Coronary artery (tissue), 2 donors: ENCODE results near the gene ZNF791.

Experiments used
- DNase-seq: peaks from one replicate; pipeline ENCODE4 v3.0.0-alpha.2; 2017; ENCODE audit warnings: low spot score
- H3K27ac ChIP-seq, 2 donors: fragments of 200-600 bp; sonication (generic); one replicate each; pipeline ENCODE4 v1.5.1; 2016 to 2019
- H3K4me3 ChIP-seq: fragments of 200-600 bp; sonication (generic); 2 replicates; pipeline ENCODE4 v1.5.1; 2016; ENCODE audit warnings: mild to moderate bottlenecking, moderate library complexity
- TF ChIP-seq, protein P1 (sequence below): fragments of 200-600 bp; sonication (generic); IDR thresholded peaks from one replicate; pipeline ENCODE4 v1.5.1; 2019; ENCODE audit warnings: antibody characterized with exemption

ZNF791 gene

DNA sequence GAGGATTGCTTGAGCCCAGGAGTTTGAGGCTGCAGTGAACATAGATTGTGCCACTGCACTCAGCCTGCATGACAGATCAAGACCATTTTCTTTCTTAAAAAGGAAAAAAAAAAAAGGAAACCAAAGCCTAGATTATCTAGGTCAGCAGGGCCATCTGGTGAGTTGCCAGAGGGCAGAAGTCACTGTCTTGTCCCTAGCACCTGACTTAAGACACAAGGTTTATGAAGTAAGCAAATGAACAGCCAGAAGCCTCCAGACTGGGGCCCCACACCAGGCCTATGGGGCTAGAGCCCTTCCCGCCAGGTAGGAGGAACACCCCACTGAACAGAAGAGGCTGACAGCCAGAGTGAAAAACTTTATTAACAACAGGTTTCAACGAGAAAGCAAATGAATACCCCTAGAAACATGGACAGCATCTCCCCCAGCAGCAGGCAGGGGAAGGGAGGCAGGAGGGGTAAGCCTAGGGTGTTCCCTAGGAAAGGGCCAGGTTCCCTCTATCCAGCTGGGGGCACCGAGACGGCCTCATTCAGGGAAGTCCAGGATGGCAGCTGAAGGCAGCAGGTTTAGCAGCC lies 57.1 kb downstream of the ZNF791 start:
- TF ChIP-seq, protein P1, sequence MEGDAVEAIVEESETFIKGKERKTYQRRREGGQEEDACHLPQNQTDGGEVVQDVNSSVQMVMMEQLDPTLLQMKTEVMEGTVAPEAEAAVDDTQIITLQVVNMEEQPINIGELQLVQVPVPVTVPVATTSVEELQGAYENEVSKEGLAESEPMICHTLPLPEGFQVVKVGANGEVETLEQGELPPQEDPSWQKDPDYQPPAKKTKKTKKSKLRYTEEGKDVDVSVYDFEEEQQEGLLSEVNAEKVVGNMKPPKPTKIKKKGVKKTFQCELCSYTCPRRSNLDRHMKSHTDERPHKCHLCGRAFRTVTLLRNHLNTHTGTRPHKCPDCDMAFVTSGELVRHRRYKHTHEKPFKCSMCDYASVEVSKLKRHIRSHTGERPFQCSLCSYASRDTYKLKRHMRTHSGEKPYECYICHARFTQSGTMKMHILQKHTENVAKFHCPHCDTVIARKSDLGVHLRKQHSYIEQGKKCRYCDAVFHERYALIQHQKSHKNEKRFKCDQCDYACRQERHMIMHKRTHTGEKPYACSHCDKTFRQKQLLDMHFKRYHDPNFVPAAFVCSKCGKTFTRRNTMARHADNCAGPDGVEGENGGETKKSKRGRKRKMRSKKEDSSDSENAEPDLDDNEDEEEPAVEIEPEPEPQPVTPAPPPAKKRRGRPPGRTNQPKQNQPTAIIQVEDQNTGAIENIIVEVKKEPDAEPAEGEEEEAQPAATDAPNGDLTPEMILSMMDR = no peak
- H3K4me3 ChIP-seq = peak overlapping the region; percentile 93
- DNase-seq = no peak
- no peak overlapping the region for H3K27ac ChIP-seq

DNA sequence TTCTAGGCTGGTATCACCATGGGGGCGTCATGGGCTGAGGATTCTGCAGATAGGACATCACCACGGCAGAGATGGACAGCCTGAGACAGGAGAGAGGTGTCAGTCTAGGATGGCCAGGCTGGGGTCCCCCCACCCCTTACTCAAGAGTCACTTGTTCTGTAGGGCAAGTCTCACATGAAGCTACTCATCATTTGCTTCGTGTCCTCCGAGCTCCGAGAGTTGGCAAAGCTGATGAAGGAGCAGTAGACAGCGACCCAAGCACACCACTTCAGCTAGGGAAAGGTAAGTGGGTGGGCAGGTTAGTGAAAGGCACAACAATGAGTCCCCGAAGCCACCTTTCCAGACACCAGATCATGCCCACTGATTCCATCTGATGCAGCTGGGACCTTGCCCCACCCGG lies 57.6 kb downstream of the ZNF791 start:
- peak overlapping the region; percentile 92 to 94 for H3K27ac ChIP-seq
- H3K4me3 ChIP-seq = peak overlapping the region; percentile 93
- TF ChIP-seq, protein P1 = no peak
- DNase-seq = no peak

DNA sequence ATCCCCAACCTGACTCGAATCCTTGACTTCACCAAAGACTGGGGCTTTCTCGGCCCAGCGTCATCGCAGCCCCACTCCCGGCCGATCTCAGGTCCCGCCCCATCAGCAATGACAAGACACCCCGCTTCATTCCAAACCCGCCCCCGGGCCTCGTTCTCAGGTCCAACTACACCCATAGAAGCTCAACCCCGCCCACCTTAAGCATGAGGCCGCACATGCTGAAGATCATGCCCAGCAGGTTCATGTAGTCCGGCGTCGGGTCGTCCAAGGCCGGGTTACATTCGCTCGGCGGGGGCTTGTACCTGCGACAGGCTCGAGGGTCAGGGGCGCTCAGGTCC lies 58.2 kb downstream of the ZNF791 start:
- DNase-seq = no peak
- Histone ChIP-seq H3K27ac (peak overlapping the region; percentile 92 to 94), H3K4me3 (peak overlapping the region; percentile 93)
- TF ChIP-seq, protein P1 = no peak

DNA sequence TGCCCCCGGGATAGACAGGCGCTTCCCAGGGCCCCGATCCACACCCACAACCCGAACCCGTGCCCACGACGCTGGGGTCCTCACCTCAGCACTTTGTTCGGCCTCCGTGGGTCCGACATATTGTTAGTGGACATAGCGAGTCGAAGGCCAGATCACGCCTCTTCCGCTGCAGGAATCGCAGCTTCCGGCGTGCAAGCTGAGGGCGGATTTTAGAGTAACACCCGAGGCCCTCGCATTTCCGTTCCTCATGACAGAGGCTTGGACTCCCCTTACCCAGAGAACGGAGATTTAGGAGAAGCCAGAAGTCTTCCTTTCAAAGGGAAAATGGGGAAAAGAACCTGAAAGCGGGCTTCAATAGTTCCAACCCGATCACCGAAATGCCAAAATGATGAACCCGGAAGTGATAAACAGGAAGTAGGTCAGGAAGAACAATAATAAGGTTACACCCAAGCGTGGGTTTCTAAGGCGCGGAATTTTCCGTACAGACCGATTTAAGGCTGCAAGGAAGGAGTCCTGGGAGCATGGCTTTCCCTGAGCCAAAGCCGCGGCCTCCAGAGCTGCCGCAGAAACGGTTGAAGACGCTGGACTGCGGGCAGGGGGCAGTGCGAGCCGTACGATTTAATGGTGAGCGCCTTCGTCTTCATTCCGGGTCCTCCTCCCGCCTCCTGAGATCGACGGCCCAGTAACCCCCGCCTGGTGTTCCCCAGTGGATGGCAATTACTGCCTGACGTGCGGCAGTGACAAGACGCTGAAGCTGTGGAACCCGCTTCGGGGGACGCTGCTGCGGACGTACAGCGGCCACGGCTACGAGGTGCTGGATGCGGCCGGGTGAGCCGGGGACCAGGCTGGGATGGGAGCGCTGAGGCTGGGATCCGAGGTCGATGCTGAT lies 58.8 kb downstream of the ZNF791 start:
- Histone ChIP-seq H3K27ac (peak overlapping the region; percentile 92 to 94), H3K4me3 (peak overlapping the region; percentile 93)
- DNase-seq = peak; percentile 84
- TF ChIP-seq, protein P1 = no peak

DNA sequence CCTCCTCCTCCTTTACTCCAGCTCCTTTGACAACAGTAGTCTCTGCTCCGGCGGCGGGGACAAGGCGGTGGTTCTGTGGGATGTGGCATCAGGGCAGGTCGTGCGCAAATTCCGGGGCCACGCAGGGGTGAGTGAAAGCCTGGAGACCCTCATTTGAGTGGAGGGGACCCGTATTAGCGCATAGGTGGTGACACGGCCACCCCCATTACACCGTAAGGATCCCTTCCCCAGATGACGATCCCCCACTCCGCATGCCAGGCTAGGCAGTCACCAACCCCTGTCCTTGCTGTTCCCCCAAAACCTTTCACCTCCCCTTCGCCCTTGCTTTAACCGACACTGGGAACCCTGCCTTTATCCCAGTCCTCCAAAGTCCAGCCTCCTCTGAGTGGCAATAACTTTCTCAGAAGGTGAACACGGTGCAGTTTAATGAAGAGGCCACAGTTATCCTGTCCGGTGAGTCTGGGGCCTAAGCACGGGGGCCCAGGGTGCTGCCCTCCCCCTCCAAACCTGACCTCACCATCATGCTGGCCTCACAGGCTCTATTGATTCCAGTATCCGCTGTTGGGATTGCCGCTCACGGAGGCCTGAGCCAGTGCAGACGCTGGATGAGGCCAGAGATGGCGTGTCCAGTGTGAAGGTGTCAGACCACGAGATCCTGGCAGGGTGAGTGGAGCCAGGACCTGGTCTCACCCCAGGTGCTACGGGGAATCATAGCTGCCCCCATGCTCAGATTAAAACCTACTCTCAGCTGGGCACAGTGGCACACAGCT lies 59.6 kb downstream of the ZNF791 start:
- DNase-seq = no peak
- TF ChIP-seq, protein P1 = no peak
- Histone ChIP-seq H3K27ac (peak overlapping the region; percentile 92 to 94), H3K4me3 (peak overlapping the region; percentile 93)

DNA sequence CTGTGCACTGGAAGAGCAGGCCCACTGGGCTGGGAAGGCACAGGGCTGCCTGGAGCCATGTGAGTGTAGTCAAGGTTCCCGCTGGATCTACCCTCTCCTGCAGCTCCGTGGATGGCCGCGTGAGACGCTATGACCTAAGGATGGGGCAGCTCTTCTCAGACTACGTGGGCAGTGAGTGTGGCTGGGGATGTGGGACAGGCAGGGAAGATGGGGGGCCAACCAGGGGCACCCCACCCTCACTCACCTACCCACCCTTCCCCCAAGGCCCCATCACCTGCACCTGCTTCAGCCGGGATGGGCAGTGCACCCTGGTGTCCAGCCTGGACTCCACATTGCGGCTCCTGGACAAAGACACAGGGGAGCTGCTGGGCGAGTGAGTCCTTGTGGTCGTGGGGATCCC lies 62.0 kb downstream of the ZNF791 start:
- H3K27ac ChIP-seq = no peak overlapping the region
- TF ChIP-seq, protein P1 = no peak
- no peak overlapping the region for H3K4me3 ChIP-seq
- no peak for DNase-seq
